AG04450 (cell line): ENCODE measurements around the gene ALDH4A1. TPM values are rescaled to one million over a fixed set of nuclear protein-coding genes. Genes with fewer than 3 reads are reported as not detected.

Experiments
- CTCF ChIA-PET: fragments of 300-600, 350-600 bp; formaldehyde crosslinking; extraction: SDS; loops from one replicate; lab custom pipeline; 2022; ENCODE audit warnings: antibody characterized with exemption, inconsistent platforms; lab: Charles Lee
- POLR2A ChIA-PET: fragments of 350-600 bp; formaldehyde crosslinking; extraction: SDS; loops from one replicate; lab custom pipeline; 2021; ENCODE audit warnings: antibody characterized with exemption, inconsistent platforms; lab: Yijun Ruan, JAX
- DNase-seq: peaks from one replicate; pipeline ENCODE4 v3.0.0-alpha.2; 2011; ENCODE audit warnings: low read depth, low spot score
- H3K27ac ChIP-seq: one replicate; pipeline ENCODE4 v1.5.1; 2012; ENCODE audit warnings: low read depth, low read length, control low read depth
- H3K27me3 ChIP-seq: one replicate; pipeline ENCODE4 v1.6.0; 2012; ENCODE audit warnings: low read length; ENCODE audit not compliant: control insufficient read depth, insufficient read depth
- H3K4me3 ChIP-seq: 2 replicates; pipeline ENCODE4 v1.5.1; 2011; ENCODE audit warnings: mild to moderate bottlenecking, low read depth, low read length, control low read depth
- H3K9me3 ChIP-seq: 2 replicates; pipeline ENCODE4 v1.5.1; 2012; ENCODE audit warnings: low read length; ENCODE audit not compliant: control insufficient read depth, insufficient read depth
- polyA plus RNA-seq: library from polyadenylated mRNA; depleted of rRNA; stranded (reverse); fragments of >200 nt; gene quantifications from 2 replicates; pipeline ENCODE4 v1.2.3, GENCODE V29; 2011
- TF ChIP-seq, protein P1 (sequence below): IDR thresholded peaks from 2 replicates; pipeline ENCODE4 v1.5.1; 2011; ENCODE audit warnings: low read depth, low read length, control low read depth, inconsistent platforms

Gene ALDH4A1
- polyA plus RNA-seq, 1 experiment = 8.8 TPM

DNA sequence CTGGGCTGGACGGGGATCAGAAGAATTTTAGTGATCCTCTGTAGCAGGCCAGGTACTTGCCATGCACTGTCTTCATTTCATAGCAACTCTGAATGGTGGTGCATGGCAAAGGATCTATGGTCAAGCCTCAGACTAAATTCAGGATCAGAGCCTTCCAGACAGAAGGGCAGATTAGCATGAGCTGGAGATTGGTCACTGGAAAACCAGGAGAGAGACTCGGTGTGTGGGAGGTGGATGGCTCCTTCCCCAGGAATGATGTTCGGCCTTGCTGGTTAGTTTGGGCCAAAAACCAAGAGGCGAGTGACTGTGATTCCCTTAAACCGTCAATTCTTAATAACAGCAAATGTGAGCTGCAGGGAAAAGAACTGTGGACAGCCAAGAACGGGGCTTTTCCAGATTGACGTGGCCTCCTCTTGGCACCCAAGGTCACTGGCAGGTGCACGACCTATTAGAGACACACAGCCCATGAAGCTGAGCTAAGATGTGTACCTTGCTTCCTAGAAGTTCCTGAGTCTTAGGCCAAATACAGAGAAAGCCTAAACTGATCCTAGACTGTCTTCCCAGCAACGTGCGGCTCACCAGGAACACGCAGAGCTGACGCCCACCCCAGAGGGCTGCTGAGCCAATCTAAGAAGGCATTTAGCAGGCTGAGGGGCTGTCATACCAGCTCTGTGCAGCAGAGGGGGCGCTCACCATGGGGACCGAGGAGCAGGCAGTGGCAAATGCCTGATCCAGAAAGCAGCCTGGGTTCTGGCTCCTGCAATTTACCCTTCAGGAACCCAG lies 18.5 kb downstream of the ALDH4A1 start:
- CTCF ChIA-PET = interaction anchor here (0.7 to 3.1 kb wide), 19 partner anchors 9 to 357 kb away, joined by 3 to 30 read pairs (median 4); partner anchors contain the start of gene ALDH4A1
- Histone ChIP-seq H3K9me3 (no peaks in the 10 kb centered on the region), H3K4me3 (no peak overlapping the region), H3K27me3 (no peaks in the 10 kb centered on the region), H3K27ac (no peak overlapping the region)
- DNase-seq = peak; percentile 33
- POLR2A ChIA-PET = interaction anchor here (0.6 kb wide), 1 partner anchor 353 kb away, joined by 7 read pairs; no protein-coding TSS in a partner anchor
- TF ChIP-seq, protein P1, sequence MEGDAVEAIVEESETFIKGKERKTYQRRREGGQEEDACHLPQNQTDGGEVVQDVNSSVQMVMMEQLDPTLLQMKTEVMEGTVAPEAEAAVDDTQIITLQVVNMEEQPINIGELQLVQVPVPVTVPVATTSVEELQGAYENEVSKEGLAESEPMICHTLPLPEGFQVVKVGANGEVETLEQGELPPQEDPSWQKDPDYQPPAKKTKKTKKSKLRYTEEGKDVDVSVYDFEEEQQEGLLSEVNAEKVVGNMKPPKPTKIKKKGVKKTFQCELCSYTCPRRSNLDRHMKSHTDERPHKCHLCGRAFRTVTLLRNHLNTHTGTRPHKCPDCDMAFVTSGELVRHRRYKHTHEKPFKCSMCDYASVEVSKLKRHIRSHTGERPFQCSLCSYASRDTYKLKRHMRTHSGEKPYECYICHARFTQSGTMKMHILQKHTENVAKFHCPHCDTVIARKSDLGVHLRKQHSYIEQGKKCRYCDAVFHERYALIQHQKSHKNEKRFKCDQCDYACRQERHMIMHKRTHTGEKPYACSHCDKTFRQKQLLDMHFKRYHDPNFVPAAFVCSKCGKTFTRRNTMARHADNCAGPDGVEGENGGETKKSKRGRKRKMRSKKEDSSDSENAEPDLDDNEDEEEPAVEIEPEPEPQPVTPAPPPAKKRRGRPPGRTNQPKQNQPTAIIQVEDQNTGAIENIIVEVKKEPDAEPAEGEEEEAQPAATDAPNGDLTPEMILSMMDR = peak; percentile 94

DNA sequence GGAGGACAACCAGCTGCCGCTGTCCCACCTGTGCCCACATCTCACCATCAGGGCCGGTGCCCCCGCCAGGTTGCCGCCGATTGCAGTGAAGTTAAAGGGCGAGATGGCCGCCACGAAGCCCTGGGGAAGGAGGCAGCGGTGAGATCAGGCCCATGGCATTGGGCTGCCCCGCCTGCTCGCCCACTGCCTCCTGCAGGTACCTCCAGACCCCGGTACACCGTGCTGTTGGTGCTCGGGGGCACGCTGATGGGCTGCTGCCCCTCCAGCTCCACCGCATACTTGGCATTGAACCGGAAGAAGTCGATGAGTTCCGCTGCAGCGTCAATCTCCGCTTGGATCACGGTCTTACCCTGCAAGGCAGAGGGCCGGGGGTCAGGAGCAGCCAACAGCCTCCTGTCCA lies 19.3 kb downstream of the ALDH4A1 start:
- no peak for DNase-seq
- TF ChIP-seq, protein P1 = no peak
- Histone ChIP-seq H3K4me3 (no peak overlapping the region), H3K27ac (no peak overlapping the region), H3K9me3 (no peaks in the 10 kb centered on the region), H3K27me3 (no peaks in the 10 kb centered on the region)
- POLR2A ChIA-PET = no interaction called here
- CTCF ChIA-PET = interaction anchor here (0.9 to 3.1 kb wide), 7 partner anchors 9 to 286 kb away, joined by 3 to 30 read pairs (median 5); partner anchors contain the start of gene ALDH4A1

DNA sequence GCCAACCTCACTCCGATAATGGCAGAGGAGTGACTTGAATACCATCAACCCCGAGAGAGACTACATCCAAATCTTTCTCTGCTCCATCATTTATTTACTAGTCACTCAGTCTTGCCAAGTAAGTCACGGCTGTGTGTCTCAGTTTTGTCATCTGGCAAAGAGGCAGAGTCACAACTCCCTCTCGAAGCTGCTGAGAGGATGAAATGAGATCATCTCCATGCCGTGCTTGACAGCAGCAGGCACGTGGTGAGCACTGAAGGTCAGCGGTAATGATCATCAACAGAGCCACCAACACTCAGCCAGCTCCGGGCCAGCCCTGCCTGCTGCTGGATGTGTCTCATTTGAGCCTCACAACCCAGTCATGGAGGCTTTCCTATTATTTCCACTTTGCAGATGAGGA lies 19.9 kb downstream of the ALDH4A1 start:
- CTCF ChIA-PET = interaction anchor here (1.2 to 3.1 kb wide), 2 partner anchors 8 to 13 kb away, joined by 3 to 30 read pairs; no protein-coding TSS in a partner anchor
- DNase-seq = no peak
- no peaks in the 10 kb centered on the region for H3K9me3 ChIP-seq
- POLR2A ChIA-PET = no interaction called here
- no peak overlapping the region for H3K27ac ChIP-seq
- TF ChIP-seq, protein P1 = no peak
- H3K27me3 ChIP-seq = no peaks in the 10 kb centered on the region
- no peak overlapping the region for H3K4me3 ChIP-seq

DNA sequence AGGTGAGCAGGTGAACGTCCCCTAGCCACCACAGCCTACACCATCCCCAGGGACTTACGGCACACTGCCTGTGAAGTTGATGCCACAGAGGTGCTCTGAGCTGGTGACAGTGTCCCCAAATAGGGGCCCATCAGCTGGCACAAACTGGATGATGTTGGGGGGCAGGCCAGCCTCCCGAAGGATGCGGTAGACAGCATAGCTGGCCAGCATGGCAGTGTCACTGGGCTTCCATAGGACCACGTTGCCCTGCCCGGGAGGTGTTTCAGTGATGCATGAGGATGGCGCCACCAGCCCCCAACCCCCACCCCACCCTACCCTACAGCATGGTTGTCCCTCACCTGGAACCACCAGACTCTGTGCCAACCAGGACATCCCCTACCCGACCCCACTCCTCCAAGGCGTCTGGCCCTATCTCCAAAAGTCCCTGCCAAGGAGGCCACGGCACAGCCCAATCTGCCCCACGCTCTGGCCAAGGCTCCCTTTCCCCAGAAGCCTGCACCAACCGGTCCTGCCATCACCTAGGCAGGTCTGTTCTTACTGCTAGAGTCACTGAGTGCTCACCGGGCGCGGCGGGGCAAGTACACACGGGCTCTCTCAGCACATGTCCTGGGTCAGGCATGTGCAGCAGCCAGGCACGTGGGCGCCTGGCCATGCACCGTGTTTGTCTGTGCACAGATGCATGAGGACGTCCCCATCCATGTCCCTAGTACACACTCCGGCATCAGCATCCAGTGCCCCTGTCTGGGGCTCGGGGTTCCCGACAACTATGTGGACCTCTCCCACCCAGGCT lies 20.5 kb downstream of the ALDH4A1 start:
- Histone ChIP-seq H3K9me3 (no peaks in the 10 kb centered on the region), H3K4me3 (no peak overlapping the region), H3K27me3 (no peaks in the 10 kb centered on the region), H3K27ac (no peak overlapping the region)
- ChIA-PET POLR2A (no interaction called here), CTCF (interaction anchor here (3.1 kb wide), 1 partner anchor 8 kb away, joined by 30 read pairs; no protein-coding TSS in a partner anchor)
- TF ChIP-seq, protein P1 = no peak
- DNase-seq = no peak
